Measurements from ENCODE around the gene GLYATL3.

Gene GLYATL3

GRCh38 chr6:49548613-49549304 is 49.0 kb downstream of the GLYATL3 start:
- no peak for DNase-seq

- DNase-seq = no peak
These were observed 50.2 kb downstream of the GLYATL3 start for GRCh38 chr6:49549691-49550491.

GRCh38 chr6:49550492-49551077 is 50.9 kb downstream of the GLYATL3 start, which contains the start of gene C6orf141:
Gene C6orf141, plus strand, starts transcription at chr6:49550668. Its CDS starts 125 bp downstream, at chr6:49550793.
- DNase-seq = no peak

- no peak for DNase-seq
These were observed 51.5 kb downstream of the GLYATL3 start for GRCh38 chr6:49551078-49551865.

- DNase-seq = no peak
These were observed 52.1 kb downstream of the GLYATL3 start for GRCh38 chr6:49551866-49552129.

GRCh38 chr6:49552596-49552995 is 52.9 kb downstream of the GLYATL3 start:
- no peak for DNase-seq

GRCh38 chr6:49553384-49553783 is 53.7 kb downstream of the GLYATL3 start:
- DNase-seq = no peak

GRCh38 chr6:49555951-49556350 is 56.2 kb downstream of the GLYATL3 start:
- no peak for DNase-seq

GRCh38 chr6:49556429-49556837 is 56.7 kb downstream of the GLYATL3 start:
- no peak for DNase-seq

GRCh38 chr6:49557177-49557576 is 57.5 kb downstream of the GLYATL3 start:
- no peak for DNase-seq

- DNase-seq = no peak
These were observed 58.5 kb downstream of the GLYATL3 start for GRCh38 chr6:49558238-49558637.

- DNase-seq = no peak
These were observed 63.5 kb downstream of the GLYATL3 start for GRCh38 chr6:49563006-49563886.

- DNase-seq = no peak
These were observed 64.8 kb downstream of the GLYATL3 start for GRCh38 chr6:49564552-49564951.

GRCh38 chr6:49565261-49565660 is 65.5 kb downstream of the GLYATL3 start:
- no peak for DNase-seq

- no peak for DNase-seq
These were observed 66.1 kb downstream of the GLYATL3 start for GRCh38 chr6:49565855-49566254.

- DNase-seq = no peak
These were observed 70.9 kb downstream of the GLYATL3 start for GRCh38 chr6:49570474-49571079.

GRCh38 chr6:49576618-49577017 is 76.9 kb downstream of the GLYATL3 start:
- DNase-seq = no peak

Measured in T-helper 9 cell (primary cell).